Activated CD4-positive, alpha-beta T cell treated with anti-CD3 and anti-CD28 coated beads for 36 hours (primary cell): ENCODE data around the gene GUCA2A. TPM values are rescaled to one million over a fixed set of nuclear protein-coding genes. Genes with fewer than 3 reads are reported as not detected.

Source experiments
- ATAC-seq: fragments of 200-7000 bp; cut with Tn5 transposase; one replicate; pipeline ENCODE4 v1.10.0; 2021; ENCODE audit warnings: mild to moderate bottlenecking, moderate library complexity
- CTCF ChIA-PET: fragments of 350-600 bp; sonication (Branson Sonifier 250); formaldehyde crosslinking; loops from one replicate; lab custom pipeline; 2021; ENCODE audit warnings: antibody characterized with exemption; lab: Charles Lee
- POLR2A ChIA-PET: fragments of 350-600 bp; sonication (Branson Sonifier 250); formaldehyde crosslinking; loops from one replicate; lab custom pipeline; 2021; ENCODE audit warnings: antibody characterized with exemption, inconsistent platforms; lab: Charles Lee
- DNase-seq: peaks from one replicate; pipeline ENCODE4 v3.0.0-alpha.2; 2020
- H3K27ac Mint-ChIP-seq: one replicate; pipeline ENCODE4 v1.8.0; 2021; ENCODE audit warnings: mixed read lengths
- H3K27me3 Mint-ChIP-seq: one replicate; pipeline ENCODE4 v1.8.0; 2021; ENCODE audit warnings: mixed read lengths
- H3K36me3 Mint-ChIP-seq: one replicate; pipeline ENCODE4 v1.8.0; 2021; ENCODE audit warnings: low read depth, mixed read lengths
- H3K4me1 Mint-ChIP-seq: one replicate; pipeline ENCODE4 v1.8.0; 2021; ENCODE audit warnings: mixed read lengths
- H3K4me3 Mint-ChIP-seq: one replicate; pipeline ENCODE4 v1.8.0; 2021; ENCODE audit warnings: mild to moderate bottlenecking, moderate library complexity, mixed read lengths
- H3K9me3 Mint-ChIP-seq: one replicate; pipeline ENCODE4 v1.8.0; 2021; ENCODE audit warnings: low read depth, mixed read lengths
- intact Hi-C, 2 experiments: fragments of 100-400 bp; cut with DNase I in 1 of 2; cut with micrococcal nuclease in 1 of 2; formaldehyde crosslinking; loops; one replicate each; pipeline versions ENCODE4 v1.14.2 to v1.15.1; 2022 to 2024; cut with DNase I, micrococcal nuclease
- total RNA-seq, 2 experiments: library from RNA; stranded (reverse); gene quantifications; one replicate each; pipeline ENCODE4 v1.2.3, GENCODE V29; 2021

The GUCA2A gene
- total RNA-seq, 2 experiments from 2014 or later = not detected

DNA sequence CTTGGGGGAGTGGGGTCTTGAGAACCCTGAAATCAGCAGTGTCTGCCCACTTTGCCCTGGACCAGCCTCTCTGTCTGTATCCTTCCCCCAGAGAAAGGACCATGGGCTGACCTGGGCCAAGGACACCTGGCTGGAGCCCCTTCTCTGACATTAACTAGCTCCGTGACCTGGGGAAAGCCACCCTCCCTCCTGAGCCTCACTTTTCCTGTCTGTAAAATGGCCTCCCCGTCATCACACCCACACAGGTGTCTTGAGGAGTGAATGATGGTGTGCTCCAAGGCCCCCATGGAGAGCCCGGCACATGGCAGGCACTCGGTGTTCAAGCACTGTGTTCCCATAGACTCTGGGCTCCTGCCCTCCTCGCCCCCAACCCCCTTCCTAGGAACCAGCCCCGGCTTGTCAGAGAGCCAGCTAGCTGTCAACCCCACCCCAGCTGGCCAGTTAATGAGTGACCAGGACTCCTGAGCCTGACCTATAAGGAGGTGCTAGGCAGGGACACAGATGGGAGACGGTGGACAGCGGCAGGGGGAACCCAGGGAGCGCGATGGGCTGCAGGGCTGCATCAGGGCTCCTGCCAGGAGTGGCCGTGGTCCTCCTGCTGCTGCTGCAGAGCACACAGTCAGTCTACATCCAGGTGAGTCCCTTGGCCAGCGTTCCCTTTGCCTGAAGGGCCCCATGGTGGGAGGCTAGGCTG is 11.5 kb downstream of the GUCA2A start, which contains the start of gene GUCA2B:
TSS of gene GUCA2B (plus strand) at position 504 of the 694 bp plus-strand sequence. CDS start at position 545, 41 bp downstream.
- DNase-seq (no peak), ATAC-seq (no peak)
- ChIA-PET CTCF (interaction anchor here (1.4 to 3.5 kb wide), 2 partner anchors 20 kb away, joined by 5 to 16 read pairs; no protein-coding TSS in a partner anchor), POLR2A (no interaction called here)
- intact Hi-C loops = loop anchor here in 1 of 2 experiments (10.0 kb wide), 1 partner anchor 328 kb away; no protein-coding TSS in a partner anchor
- Mint-ChIP-seq H3K27ac (no peak within 1 kb of the TSS), H3K9me3 (no peaks in the 10 kb centered on the region), H3K4me3 (no peak within 1 kb of the TSS), H3K4me1 (peaks cover 4% of the 10 kb centered on the region), H3K27me3 (peaks cover 8% of the 10 kb centered on the region), H3K36me3 (no peaks in the 10 kb centered on the region)

- intact Hi-C loops = loop anchor here in 1 of 2 experiments (10.0 kb wide), 1 partner anchor 327 kb away; no protein-coding TSS in a partner anchor
- ATAC-seq (no peak), DNase-seq (no peak)
- Mint-ChIP-seq H3K27ac (no peak overlapping the region), H3K4me1 (no peaks in the 10 kb centered on the region), H3K27me3 (peaks cover 8% of the 10 kb centered on the region), H3K4me3 (no peak overlapping the region), H3K36me3 (no peaks in the 10 kb centered on the region), H3K9me3 (no peaks in the 10 kb centered on the region)
- POLR2A ChIA-PET = no interaction called here
- CTCF ChIA-PET = interaction anchor here (0.6 to 1.5 kb wide), 3 partner anchors 21 to 1445 kb away, joined by 3 to 5 read pairs (median 3); no protein-coding TSS in a partner anchor
Measured at GRCh38 chr1:42152119-42152518, 12.4 kb downstream of the GUCA2A start.

DNA sequence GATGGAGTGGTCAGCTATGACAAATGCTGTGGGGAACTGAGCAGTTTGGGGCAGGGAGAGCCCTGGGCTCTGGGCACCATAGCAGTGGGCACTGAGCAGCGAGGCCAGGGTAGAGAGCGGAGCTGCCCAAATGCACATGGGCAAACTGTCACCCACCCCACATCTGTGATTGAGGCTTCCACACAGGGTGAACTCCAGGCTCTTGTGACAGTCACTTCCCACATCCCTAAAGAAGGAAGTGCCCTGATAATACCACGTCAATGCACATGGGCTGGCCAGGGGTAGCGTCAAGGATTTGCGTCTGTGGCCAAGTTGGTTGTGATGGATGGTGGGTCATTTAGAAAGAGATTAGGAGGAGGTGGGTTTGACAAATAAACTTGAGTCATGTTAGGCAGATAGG is 13.9 kb downstream of the GUCA2A start:
- ATAC-seq (no peak), DNase-seq (no peak)
- no peaks in the 10 kb centered on the region for H3K9me3 Mint-ChIP-seq
- intact Hi-C loops = loop anchor here in 1 of 2 experiments (10.0 kb wide), 1 partner anchor 326 kb away; no protein-coding TSS in a partner anchor
- CTCF ChIA-PET = interaction anchor here (1.5 kb wide), 1 partner anchor 190 kb away, joined by 3 read pairs; no protein-coding TSS in a partner anchor
- H3K27ac Mint-ChIP-seq = no peak overlapping the region
- POLR2A ChIA-PET = no interaction called here
- H3K27me3 Mint-ChIP-seq = peaks cover 8% of the 10 kb centered on the region
- no peak overlapping the region for H3K4me3 Mint-ChIP-seq
- no peaks in the 10 kb centered on the region for H3K4me1 Mint-ChIP-seq
- H3K36me3 Mint-ChIP-seq = no peaks in the 10 kb centered on the region

- Mint-ChIP-seq H3K27me3 (peaks cover 10% of the 10 kb centered on the region), H3K9me3 (no peaks in the 10 kb centered on the region), H3K4me1 (peaks cover 5% of the 10 kb centered on the region), H3K27ac (no peak overlapping the region), H3K4me3 (no peak overlapping the region), H3K36me3 (no peaks in the 10 kb centered on the region)
- ChIA-PET CTCF (interaction anchor here (1.0 to 1.9 kb wide), 4 partner anchors 13 to 582 kb away, joined by 4 to 15 read pairs (median 4); no protein-coding TSS in a partner anchor), POLR2A (no interaction called here)
- ATAC-seq (no peak), DNase-seq (no peak)
- intact Hi-C loops = loop anchor here in 1 of 2 experiments (10.0 kb wide), 1 partner anchor 427 kb away; no protein-coding TSS in a partner anchor
Measured at GRCh38 chr1:42148166-42148565, 16.4 kb downstream of the GUCA2A start.

GRCh38 chr1:42146626-42147320 is 17.8 kb downstream of the GUCA2A start:
- no peak overlapping the region for H3K4me3 Mint-ChIP-seq
- ATAC-seq (peak; percentile 84), DNase-seq (peak; percentile 84)
- peaks cover 7% of the 10 kb centered on the region for H3K4me1 Mint-ChIP-seq
- peaks cover 14% of the 10 kb centered on the region for H3K27me3 Mint-ChIP-seq
- CTCF ChIA-PET = interaction anchor here (0.5 to 1.9 kb wide), 10 partner anchors 9 to 584 kb away, joined by 3 to 15 read pairs (median 4); no protein-coding TSS in a partner anchor
- POLR2A ChIA-PET = no interaction called here
- no peak overlapping the region for H3K27ac Mint-ChIP-seq
- H3K9me3 Mint-ChIP-seq = no peaks in the 10 kb centered on the region
- intact Hi-C loops = loop anchor here (1.0 to 10.0 kb wide), 5 partner anchors 26 to 601 kb away; no protein-coding TSS in a partner anchor
- no peaks in the 10 kb centered on the region for H3K36me3 Mint-ChIP-seq

- Mint-ChIP-seq H3K27ac (no peak overlapping the region), H3K4me3 (no peak overlapping the region), H3K36me3 (no peaks in the 10 kb centered on the region), H3K27me3 (peaks cover 14% of the 10 kb centered on the region), H3K4me1 (peaks cover 7% of the 10 kb centered on the region), H3K9me3 (no peaks in the 10 kb centered on the region)
- DNase-seq = no peak
- ATAC-seq = no peak
- POLR2A ChIA-PET = no interaction called here
- intact Hi-C loops = loop anchor here (2.0 to 10.0 kb wide), 2 partner anchors 27 to 429 kb away; no protein-coding TSS in a partner anchor
- CTCF ChIA-PET = interaction anchor here (0.5 to 1.9 kb wide), 6 partner anchors 10 to 585 kb away, joined by 3 to 4 read pairs (median 3); no protein-coding TSS in a partner anchor
Measured at GRCh38 chr1:42145764-42146625, 18.6 kb downstream of the GUCA2A start.

DNA sequence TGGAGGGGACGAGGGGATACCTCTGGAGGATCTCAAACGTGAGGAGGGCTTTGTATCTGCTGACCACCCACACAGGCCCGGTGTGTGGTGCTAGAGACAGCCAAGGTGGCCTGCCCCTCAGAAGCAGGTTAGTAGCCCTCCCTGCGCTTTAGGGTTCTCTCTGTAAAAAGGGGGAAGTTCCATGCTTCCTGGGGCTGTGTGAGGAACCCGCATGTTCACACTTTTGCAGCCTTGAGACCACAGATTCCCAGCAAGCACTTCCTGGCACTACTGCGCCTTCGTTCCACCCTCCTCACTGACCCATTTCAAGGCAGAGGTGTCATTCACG is 19.2 kb downstream of the GUCA2A start:
- H3K27me3 Mint-ChIP-seq = peaks cover 12% of the 10 kb centered on the region
- H3K27ac Mint-ChIP-seq = no peak overlapping the region
- ChIA-PET CTCF (no interaction called here), POLR2A (no interaction called here)
- H3K4me1 Mint-ChIP-seq = peaks cover 7% of the 10 kb centered on the region
- H3K4me3 Mint-ChIP-seq = no peak overlapping the region
- DNase-seq = no peak
- ATAC-seq = no peak
- no peaks in the 10 kb centered on the region for H3K9me3 Mint-ChIP-seq
- no peaks in the 10 kb centered on the region for H3K36me3 Mint-ChIP-seq
- intact Hi-C loops = loop anchor here in 1 of 2 experiments (10.0 kb wide), 1 partner anchor 429 kb away; no protein-coding TSS in a partner anchor

GRCh38 chr1:42144711-42145388 is 19.7 kb downstream of the GUCA2A start:
- POLR2A ChIA-PET = no interaction called here
- CTCF ChIA-PET = no interaction called here
- intact Hi-C loops = loop anchor here in 1 of 2 experiments (10.0 kb wide), 1 partner anchor 430 kb away; no protein-coding TSS in a partner anchor

GRCh38 chr1:42143896-42144710 is 20.4 kb downstream of the GUCA2A start:
- Mint-ChIP-seq H3K4me3 (no peak overlapping the region), H3K4me1 (peaks cover 7% of the 10 kb centered on the region), H3K27ac (no peak overlapping the region), H3K9me3 (no peaks in the 10 kb centered on the region), H3K27me3 (peaks cover 6% of the 10 kb centered on the region), H3K36me3 (no peaks in the 10 kb centered on the region)
- CTCF ChIA-PET = interaction anchor here (1.0 kb wide), 1 partner anchor 629 kb away, joined by 3 read pairs; no protein-coding TSS in a partner anchor
- POLR2A ChIA-PET = no interaction called here
- ATAC-seq (no peak), DNase-seq (no peak)
- intact Hi-C loops = loop anchor here in 1 of 2 experiments (10.0 kb wide), 1 partner anchor 431 kb away; no protein-coding TSS in a partner anchor

More at GRCh38 chr1:42144711-42145388, 19.7 kb downstream of the GUCA2A start:
- Mint-ChIP-seq H3K9me3 (no peaks in the 10 kb centered on the region), H3K36me3 (no peaks in the 10 kb centered on the region), H3K27me3 (peaks cover 7% of the 10 kb centered on the region), H3K4me1 (peaks cover 7% of the 10 kb centered on the region), H3K27ac (no peak overlapping the region), H3K4me3 (no peak overlapping the region)
- DNase-seq = no peak
- ATAC-seq = no peak
